Transverse colon (tissue), 4 donors: ENCODE results near the gene MICAL2. TPM values are rescaled to one million over a fixed set of nuclear protein-coding genes. Genes with fewer than 3 reads are reported as not detected.

Experiments
- DNase-seq: peaks from one replicate; pipeline ENCODE4 v3.0.0-alpha.2; 2019
- H3K27ac ChIP-seq, 4 donors: fragments of 200-600 bp; sonication (generic); 2 replicates each; pipeline ENCODE4 v1.5.1; 2016 to 2018; ENCODE audit warnings: inconsistent platforms in 4 of 4
- H3K27me3 ChIP-seq: fragments of 200-600 bp; sonication (generic); 2 replicates; pipeline ENCODE4 v1.5.1; 2017; ENCODE audit warnings: inconsistent platforms
- H3K36me3 ChIP-seq, 4 donors: fragments of 200-600 bp; sonication (generic); 2 replicates each; pipeline ENCODE4 v1.5.1; 2017 to 2019; ENCODE audit warnings: inconsistent platforms in 4 of 4
- H3K4me1 ChIP-seq, 4 donors: fragments of 200-600 bp; sonication (generic); 2 replicates each; pipeline ENCODE4 v1.5.1; 2017 to 2020; ENCODE audit warnings: inconsistent platforms in 4 of 4
- H3K4me3 ChIP-seq, 4 donors: fragments of 200-600 bp; sonication (generic); 1 replicate in 1 of 4; 2 replicates in 3 of 4; pipeline versions ENCODE4 v1.5.1 to v1.6.1; 2017 to 2019; ENCODE audit warnings: inconsistent platforms in 4 of 4
- H3K9me3 ChIP-seq, 2 donors: fragments of 200-600 bp; sonication (generic); 2 replicates each; pipeline ENCODE4 v1.5.1; 2017 to 2019; ENCODE audit warnings: inconsistent platforms in 2 of 2
- EP300 ChIP-seq: sonication (generic); formaldehyde crosslinking; IDR thresholded peaks from one replicate; pipeline ENCODE4 v1.6.1; 2017; ENCODE audit warnings: antibody characterized with exemption, low read depth
- POLR2A ChIP-seq: fragments of 450-650 bp; IDR thresholded peaks from one replicate; pipeline ENCODE4 v1.6.1; 2016; ENCODE audit warnings: antibody characterized with exemption, mild to moderate bottlenecking, moderate library complexity
- POLR2AphosphoS5 ChIP-seq, 3 donors: sonication (generic); formaldehyde crosslinking; IDR thresholded peaks; one replicate each; pipeline ENCODE4 v1.6.1; 2016; ENCODE audit warnings: antibody characterized with exemption in 3 of 3
- WGBS, 2 donors: methylation state at CpG; one replicate each; pipeline ENCODE4 v1.1.5; 2018; ENCODE audit warnings: low coverage in 1 of 2; 5-methylcytosine and 5-hydroxymethylcytosine counted together
- in situ Hi-C, 4 donors: fragments of 200-750 bp; cut with MboI; loops; one replicate each; pipeline versions ENCODE4 v1.15.0 to v1.15.1; 2017; ENCODE audit warnings: low sequenced_read_pairs in 3 of 4, low pct_ligation_motif_present in 1 of 4, low pct_unique_long_range_greater_than_20kb in 1 of 4
- intact Hi-C: fragments of 100-400 bp; cut with DNase I; formaldehyde crosslinking; loops from one replicate; pipeline ENCODE4 v1.15.1; 2023; ENCODE audit warnings: low total_unique reads
- total RNA-seq, 4 donors: library from RNA; depleted of rRNA; stranded (reverse); fragments of >200 nt; gene quantifications; one replicate each; pipeline ENCODE4 v1.1.0, GENCODE V29; 2016
- TF ChIP-seq, protein P1 (sequence below), 5 experiments: fragments of 200-600 bp in 3 of 5; fragments of 450-650 bp in 2 of 5; sonication (generic) in 3 of 5; IDR thresholded peaks; 1 replicate in 2 of 5; 2 replicates in 3 of 5; pipeline ENCODE4 v1.5.1; 2016 to 2017; ENCODE audit warnings: antibody characterized with exemption in 5 of 5, inconsistent platforms in 3 of 5, mild to moderate bottlenecking in 2 of 5, moderate library complexity in 1 of 5

MICAL2 gene
- total RNA-seq, 4 donors from 2014 or later, result 309 to 483 (median 316) TPM

- Histone ChIP-seq H3K4me3 (no peak overlapping the region), H3K27me3 (no peaks in the 10 kb centered on the region), H3K4me1 (peaks cover 59 to 92% (median 81%) of the 10 kb centered on the region in 4 donors), H3K9me3 (no peaks in the 10 kb centered on the region), H3K27ac (peak overlapping the region; percentile 87 to 90 (median 88)), H3K36me3 (no peaks in the 10 kb centered on the region)
- DNase-seq, result peak; percentile 66
- in situ Hi-C loops (no loop called here), intact Hi-C loops (no loop called here)
- WGBS, 2 donors, result 62 to 67% methylated on average over 3 to 13 of the region's 13 CpGs
- TF ChIP-seq POLR2AphosphoS5 (IDR thresholded peaks at IDR 0.05) (peak; percentile 28 to 75 (median 46)), POLR2A (no peak)
Measured at GRCh38 chr11:12163181-12163941, 53.0 kb downstream of the MICAL2 start.

DNA sequence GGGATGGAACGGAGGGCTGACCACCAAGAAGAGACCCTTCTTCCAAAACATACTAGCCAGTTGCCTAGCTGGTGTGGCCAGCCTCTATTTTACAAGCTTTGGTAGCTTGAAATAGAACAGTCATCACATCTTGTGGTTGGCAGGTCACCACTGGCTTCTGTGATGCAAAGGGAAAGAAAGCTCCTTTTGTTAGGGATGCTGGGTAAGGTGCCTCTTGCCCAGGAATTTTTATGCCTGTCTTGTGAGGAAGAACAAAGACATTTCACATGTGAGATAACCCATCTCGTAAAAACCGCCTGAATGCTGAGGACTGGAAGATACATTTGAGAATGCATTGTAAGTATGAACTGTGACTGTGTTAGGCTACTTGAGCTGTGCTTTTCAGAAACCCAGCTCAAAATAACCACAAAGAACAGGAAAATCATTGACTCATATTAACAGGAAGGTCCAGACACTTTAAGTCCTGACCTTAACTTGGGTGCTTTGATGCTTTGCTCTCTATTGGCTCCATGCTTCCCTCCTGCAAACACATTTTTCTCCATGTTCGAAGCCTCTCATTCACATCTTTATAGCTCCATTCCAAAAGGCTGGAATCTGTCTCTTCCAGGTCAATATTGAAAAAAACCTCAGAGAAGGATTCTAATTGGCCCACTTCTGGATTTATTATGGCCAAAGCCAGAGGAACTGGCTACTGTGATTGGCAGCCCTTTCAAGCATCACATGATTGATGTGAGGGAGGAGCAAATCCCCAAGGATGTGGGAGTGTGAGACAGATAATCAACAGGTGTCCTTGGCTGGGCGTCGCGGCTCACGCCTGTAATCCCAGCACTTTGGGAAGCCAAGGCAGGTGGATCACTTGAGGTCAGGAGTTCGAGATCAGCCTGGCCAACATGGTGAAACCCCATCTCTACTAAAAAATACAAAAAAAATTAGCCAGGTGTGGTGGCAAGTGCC is 53.9 kb downstream of the MICAL2 start:
- DNase-seq, result peak; percentile 33
- no peak overlapping the region for H3K4me3 ChIP-seq
- TF ChIP-seq, protein P1, sequence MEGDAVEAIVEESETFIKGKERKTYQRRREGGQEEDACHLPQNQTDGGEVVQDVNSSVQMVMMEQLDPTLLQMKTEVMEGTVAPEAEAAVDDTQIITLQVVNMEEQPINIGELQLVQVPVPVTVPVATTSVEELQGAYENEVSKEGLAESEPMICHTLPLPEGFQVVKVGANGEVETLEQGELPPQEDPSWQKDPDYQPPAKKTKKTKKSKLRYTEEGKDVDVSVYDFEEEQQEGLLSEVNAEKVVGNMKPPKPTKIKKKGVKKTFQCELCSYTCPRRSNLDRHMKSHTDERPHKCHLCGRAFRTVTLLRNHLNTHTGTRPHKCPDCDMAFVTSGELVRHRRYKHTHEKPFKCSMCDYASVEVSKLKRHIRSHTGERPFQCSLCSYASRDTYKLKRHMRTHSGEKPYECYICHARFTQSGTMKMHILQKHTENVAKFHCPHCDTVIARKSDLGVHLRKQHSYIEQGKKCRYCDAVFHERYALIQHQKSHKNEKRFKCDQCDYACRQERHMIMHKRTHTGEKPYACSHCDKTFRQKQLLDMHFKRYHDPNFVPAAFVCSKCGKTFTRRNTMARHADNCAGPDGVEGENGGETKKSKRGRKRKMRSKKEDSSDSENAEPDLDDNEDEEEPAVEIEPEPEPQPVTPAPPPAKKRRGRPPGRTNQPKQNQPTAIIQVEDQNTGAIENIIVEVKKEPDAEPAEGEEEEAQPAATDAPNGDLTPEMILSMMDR (IDR thresholded peaks at IDR 0.05), result no peak
- TF ChIP-seq EP300, result no peak
- TF ChIP-seq POLR2AphosphoS5 (IDR thresholded peaks at IDR 0.05), result peak; percentile 38 to 60 (median 51)
- TF ChIP-seq POLR2A, result peak; percentile 17
- peaks cover 49 to 92% (median 78%) of the 10 kb centered on the region in 4 donors for H3K4me1 ChIP-seq
- in situ Hi-C loops (no loop called here), intact Hi-C loops (no loop called here)
- no peaks in the 10 kb centered on the region for H3K36me3 ChIP-seq
- 45 to 62% methylated on average over 3 to 9 of the region's 9 CpGs for WGBS, 2 donors
- H3K27ac ChIP-seq, result peak overlapping the region; percentile 87 to 90 (median 88)
- no peaks in the 10 kb centered on the region for H3K9me3 ChIP-seq
- H3K27me3 ChIP-seq, result no peaks in the 10 kb centered on the region

DNA sequence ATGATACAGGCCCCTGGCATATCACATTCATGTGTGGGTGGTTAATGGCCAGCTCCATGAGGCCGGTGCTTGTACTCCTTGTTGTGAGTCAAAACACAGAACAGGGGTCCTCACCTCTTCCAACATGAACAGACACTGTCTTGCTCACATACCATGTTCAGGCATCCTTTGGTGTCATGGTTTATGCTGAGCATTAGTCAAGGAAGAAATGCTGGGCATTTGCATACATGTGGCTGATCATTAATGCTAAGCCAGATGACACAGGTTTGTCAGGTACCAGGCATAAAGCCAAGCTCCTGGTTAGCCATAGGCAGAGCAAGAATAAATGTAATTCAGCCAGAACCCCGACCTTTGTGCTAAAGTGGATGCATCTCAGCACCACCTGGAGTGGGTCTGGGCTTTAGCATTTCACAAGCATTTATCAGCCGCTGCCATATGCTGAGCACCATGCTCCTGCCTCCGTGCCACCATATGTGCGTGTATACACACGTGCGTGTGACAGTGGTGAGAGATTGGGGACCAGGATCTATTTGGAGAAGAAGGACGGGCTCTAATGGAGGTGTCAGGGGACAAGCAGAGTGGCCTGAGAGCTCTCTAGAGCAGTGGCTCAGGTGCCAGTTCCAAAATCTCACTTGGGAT is 55.0 kb downstream of the MICAL2 start:
- in situ Hi-C loops, result no loop called here
- H3K27ac ChIP-seq, result peak overlapping the region; percentile 87 to 90 (median 88)
- DNase-seq, result no peak
- intact Hi-C loops, result no loop called here
- no peaks in the 10 kb centered on the region for H3K9me3 ChIP-seq
- TF ChIP-seq, protein P1 (IDR thresholded peaks at IDR 0.05), result no peak
- TF ChIP-seq EP300, result no peak
- TF ChIP-seq POLR2A, result no peak
- no peak for TF ChIP-seq POLR2AphosphoS5 (IDR thresholded peaks at IDR 0.05)
- 67 to 81% methylated on average over 2 to 8 of the region's 8 CpGs for WGBS, 2 donors
- no peaks in the 10 kb centered on the region for H3K27me3 ChIP-seq
- H3K4me3 ChIP-seq, result no peak overlapping the region
- H3K4me1 ChIP-seq, result peaks cover 43 to 92% (median 78%) of the 10 kb centered on the region in 4 donors
- no peaks in the 10 kb centered on the region for H3K36me3 ChIP-seq

DNA sequence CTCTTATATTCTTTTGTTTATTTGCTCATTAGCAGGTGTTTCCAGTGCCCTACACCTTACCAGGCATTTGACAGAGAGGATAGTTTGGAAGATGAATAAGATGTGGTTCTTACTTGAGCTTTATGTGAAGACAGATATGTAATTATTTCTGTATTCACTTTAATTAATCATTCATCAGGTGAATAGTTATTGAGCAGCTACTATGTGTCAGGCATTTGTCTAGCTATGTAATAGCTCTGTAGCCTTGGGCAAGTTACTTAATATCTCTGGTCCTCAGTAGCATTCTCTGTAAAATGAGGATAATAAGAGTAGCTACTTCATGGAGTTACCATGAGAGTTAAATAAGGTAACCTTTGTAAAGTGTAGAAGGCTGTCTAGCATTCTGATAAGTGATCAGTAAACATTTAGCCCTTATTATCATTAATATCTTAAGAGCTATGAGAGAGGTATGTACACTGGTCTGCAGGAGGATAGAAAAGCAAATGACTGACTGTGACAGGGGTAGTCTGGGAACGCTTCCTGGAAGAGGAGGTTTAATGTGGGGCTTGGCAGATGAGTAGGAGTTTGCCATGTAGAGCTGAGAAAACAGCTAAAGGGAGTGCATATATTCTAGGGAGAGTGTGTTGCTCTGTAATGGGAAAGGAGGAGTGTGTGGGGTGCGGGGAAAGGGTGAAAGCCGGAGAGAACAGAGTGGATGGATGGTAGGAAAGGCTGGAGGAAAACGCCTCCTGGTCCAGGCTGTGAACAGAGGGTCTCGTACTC is 56.1 kb downstream of the MICAL2 start:
- in situ Hi-C loops (no loop called here), intact Hi-C loops (no loop called here)
- peak overlapping the region; percentile 87 to 90 (median 88) for H3K27ac ChIP-seq
- TF ChIP-seq, protein P1 (IDR thresholded peaks at IDR 0.05), result peak in 1 of 5 experiments; percentile 10
- TF ChIP-seq EP300 (no peak), POLR2A (no peak), POLR2AphosphoS5 (IDR thresholded peaks at IDR 0.05) (no peak)
- no peak for DNase-seq
- peaks cover 43 to 92% (median 77%) of the 10 kb centered on the region in 4 donors for H3K4me1 ChIP-seq
- H3K4me3 ChIP-seq, result no peak overlapping the region
- no peaks in the 10 kb centered on the region for H3K27me3 ChIP-seq
- no peaks in the 10 kb centered on the region for H3K9me3 ChIP-seq
- H3K36me3 ChIP-seq, result no peaks in the 10 kb centered on the region
- WGBS, 2 donors, result 66 to 92% methylated on average over 5 of the region's 5 CpGs
